CD4-positive, CD25-positive, alpha-beta regulatory T cell (primary cell): Measurements from ENCODE around the gene MSLN. TPM values are rescaled to one million over a fixed set of nuclear protein-coding genes. Genes with fewer than 3 reads are reported as not detected.
A peak's percentile ranks its signal among the peaks of the same experiment; 100 is the strongest.

ENCODE experiments used
- ATAC-seq, 2 donors: fragments of 150-1000 bp; cut with Tn5 transposase; one replicate each; pipeline ENCODE4 v1.10.0; 2021; ENCODE audit warnings: low read depth in 2 of 2, moderate number of reproducible peaks in 2 of 2, moderate library complexity in 1 of 2
- DNase-seq, 3 donors: peaks; one replicate each; pipeline versions ENCODE4 v3.0.0 to v3.0.0-alpha.2; 2012 to 2022; ENCODE audit warnings: mixed read lengths in 1 of 3
- H3K27ac ChIP-seq: one replicate; pipeline ENCODE4 v1.7.0; 2013; ENCODE audit warnings: mild to moderate bottlenecking, low read length; ENCODE audit not compliant: insufficient read depth, poor library complexity, severe bottlenecking
- H3K27me3 ChIP-seq: one replicate; pipeline ENCODE4 v1.7.0; 2013; ENCODE audit warnings: low read length; ENCODE audit not compliant: control insufficient read depth, insufficient read depth
- H3K36me3 ChIP-seq: one replicate; pipeline ENCODE4 v1.7.0; 2013; ENCODE audit warnings: mild to moderate bottlenecking, low read length, moderate library complexity; ENCODE audit not compliant: control insufficient read depth, insufficient read depth
- H3K4me1 ChIP-seq: 2 replicates; pipeline ENCODE4 v1.7.0; 2013; ENCODE audit warnings: mild to moderate bottlenecking, low read length; ENCODE audit not compliant: insufficient read depth, control insufficient read depth, poor library complexity, severe bottlenecking
- H3K4me3 ChIP-seq: one replicate; pipeline ENCODE4 v1.7.0; 2013; ENCODE audit warnings: low read depth, mild to moderate bottlenecking, low read length, moderate library complexity
- H3K9me3 ChIP-seq, 2 experiments: 1 replicate in 1 of 2; 2 replicates in 1 of 2; pipeline ENCODE4 v1.7.0; 2013; ENCODE audit warnings: low read length in 2 of 2, mild to moderate bottlenecking in 1 of 2, moderate library complexity in 1 of 2; ENCODE audit not compliant: control insufficient read depth in 2 of 2
- H3K27ac Mint-ChIP-seq, 3 donors: one replicate each; pipeline ENCODE4 v1.8.0; 2020 to 2022; ENCODE audit warnings: mild to moderate bottlenecking in 3 of 3, mixed read lengths in 3 of 3, moderate library complexity in 2 of 3
- H3K27me3 Mint-ChIP-seq: one replicate; pipeline ENCODE4 v1.8.0; 2022; ENCODE audit warnings: mild to moderate bottlenecking, mixed read lengths
- H3K36me3 Mint-ChIP-seq: one replicate; pipeline ENCODE4 v1.8.0; 2020; ENCODE audit warnings: mixed read lengths
- H3K4me1 Mint-ChIP-seq, 4 donors: one replicate each; pipeline ENCODE4 v1.8.0; 2020 to 2022; ENCODE audit warnings: mixed read lengths in 4 of 4, mild to moderate bottlenecking in 1 of 4
- H3K4me3 Mint-ChIP-seq, 4 donors: one replicate each; pipeline ENCODE4 v1.8.0; 2020 to 2022; ENCODE audit warnings: mild to moderate bottlenecking in 4 of 4, mixed read lengths in 4 of 4, moderate library complexity in 3 of 4
- H3K9me3 Mint-ChIP-seq, 7 donors: one replicate each; pipeline ENCODE4 v1.8.0; 2020 to 2022; ENCODE audit warnings: mixed read lengths in 7 of 7, mild to moderate bottlenecking in 3 of 7, moderate library complexity in 2 of 7
- polyA plus RNA-seq, 4 donors: library from polyadenylated mRNA; unstranded; fragments of 300-500 nt; fragmentation: Illumina TruSeq; gene quantifications; one replicate each; pipeline ENCODE4 v1.2.3, GENCODE V29; 2021
- total RNA-seq: library from RNA; stranded (reverse); gene quantifications from one replicate; pipeline ENCODE4 v1.2.3, GENCODE V29; 2022

The MSLN gene
- total and polyA plus RNA-seq, 5 donors from 2014 or later, result not detected

- H3K27me3 ChIP-seq, result no peaks in the 10 kb centered on the region
- peak overlapping the region; percentile 92 to 99 (median 98) for H3K27ac Mint-ChIP-seq
- H3K36me3 ChIP-seq, result no peaks in the 10 kb centered on the region
- peaks cover 27% of the 10 kb centered on the region for H3K27me3 Mint-ChIP-seq
- peaks cover 10% of the 10 kb centered on the region for H3K4me1 ChIP-seq
- no peaks in the 10 kb centered on the region for H3K36me3 Mint-ChIP-seq
- H3K4me1 Mint-ChIP-seq, result peaks cover 0 to 18% (median 3%) of the 10 kb centered on the region in 4 donors
- DNase-seq (peak; percentile 77 to 94 (median 78)), ATAC-seq (peak; percentile 81 to 90)
- H3K4me3 Mint-ChIP-seq, result peak overlapping the region; percentile 96 to 99 (median 96)
- peak overlapping the region; percentile 85 for H3K27ac ChIP-seq
- peaks cover 0 to 3% (median 0%) of the 10 kb centered on the region in 7 donors for H3K9me3 Mint-ChIP-seq
- H3K4me3 ChIP-seq, result peak overlapping the region; percentile 79
- no peaks in the 10 kb centered on the region for H3K9me3 ChIP-seq
Measured at GRCh38 chr16:807347-808084, 47.0 kb downstream of the MSLN start.

- Mint-ChIP-seq H3K27me3 (peaks cover 32% of the 10 kb centered on the region), H3K9me3 (peaks cover 0 to 3% (median 0%) of the 10 kb centered on the region in 7 donors), H3K4me3 (peak overlapping the region; percentile 96 to 99 (median 96)), H3K36me3 (no peaks in the 10 kb centered on the region), H3K4me1 (peaks cover 0 to 18% (median 4%) of the 10 kb centered on the region in 4 donors), H3K27ac (peak overlapping the region; percentile 92 to 99 (median 98))
- peak overlapping the region; percentile 85 for H3K27ac ChIP-seq
- H3K36me3 ChIP-seq, result no peaks in the 10 kb centered on the region
- no peaks in the 10 kb centered on the region for H3K27me3 ChIP-seq
- peaks cover 10% of the 10 kb centered on the region for H3K4me1 ChIP-seq
- peak overlapping the region; percentile 79 for H3K4me3 ChIP-seq
- no peak for ATAC-seq
- peak in 1 of 3 donors; percentile 12 for DNase-seq
- H3K9me3 ChIP-seq, result no peaks in the 10 kb centered on the region
Measured at GRCh38 chr16:808085-808386, 47.5 kb downstream of the MSLN start.

GRCh38 chr16:813204-813915, 52.8 kb downstream of the MSLN start:
- DNase-seq, result peak in 2 of 3 donors; percentile 27 to 30
- H3K9me3 Mint-ChIP-seq, result peaks cover 0 to 3% (median 0%) of the 10 kb centered on the region in 7 donors
- H3K4me1 Mint-ChIP-seq, result peaks cover 0 to 10% (median under 1%) of the 10 kb centered on the region in 4 donors

GRCh38 chr16:813916-814412, 53.4 kb downstream of the MSLN start:
- Histone ChIP-seq H3K4me1 (peaks cover 8% of the 10 kb centered on the region), H3K36me3 (no peaks in the 10 kb centered on the region), H3K27me3 (peaks cover 9% of the 10 kb centered on the region), H3K27ac (no peak overlapping the region), H3K9me3 (no peaks in the 10 kb centered on the region), H3K4me3 (no peak overlapping the region)
- DNase-seq (no peak), ATAC-seq (no peak)
- Mint-ChIP-seq H3K4me1 (peaks cover 0 to 7% (median under 1%) of the 10 kb centered on the region in 4 donors), H3K27me3 (peaks cover 54% of the 10 kb centered on the region), H3K4me3 (no peak overlapping the region), H3K9me3 (peaks cover 0 to 3% (median 0%) of the 10 kb centered on the region in 7 donors), H3K27ac (no peak overlapping the region), H3K36me3 (no peaks in the 10 kb centered on the region)

More at GRCh38 chr16:813204-813915, 52.8 kb downstream of the MSLN start:
- Mint-ChIP-seq H3K36me3 (no peaks in the 10 kb centered on the region), H3K27ac (peak overlapping the region in 1 of 3 donors; percentile 5), H3K4me3 (peak overlapping the region in 2 of 4 donors; percentile 28 to 67), H3K27me3 (peaks cover 54% of the 10 kb centered on the region)
- no peaks in the 10 kb centered on the region for H3K9me3 ChIP-seq
- no peak overlapping the region for H3K27ac ChIP-seq
- ATAC-seq, result peak in 1 of 2 donors; percentile 58
- peaks cover 13% of the 10 kb centered on the region for H3K4me1 ChIP-seq
- no peak overlapping the region for H3K4me3 ChIP-seq
- no peaks in the 10 kb centered on the region for H3K36me3 ChIP-seq
- H3K27me3 ChIP-seq, result peaks cover 4% of the 10 kb centered on the region

GRCh38 chr16:814974-815373, 54.4 kb downstream of the MSLN start:
- Mint-ChIP-seq H3K27me3 (peaks cover 53% of the 10 kb centered on the region), H3K9me3 (peaks cover 0 to 3% (median 0%) of the 10 kb centered on the region in 7 donors), H3K4me3 (no peak overlapping the region), H3K36me3 (no peaks in the 10 kb centered on the region), H3K27ac (no peak overlapping the region), H3K4me1 (peaks cover 0 to 11% (median 7%) of the 10 kb centered on the region in 4 donors)
- Histone ChIP-seq H3K9me3 (no peaks in the 10 kb centered on the region), H3K4me1 (peaks cover 16% of the 10 kb centered on the region), H3K27ac (no peak overlapping the region), H3K27me3 (peaks cover 9% of the 10 kb centered on the region), H3K4me3 (no peak overlapping the region), H3K36me3 (no peaks in the 10 kb centered on the region)
- DNase-seq (no peak), ATAC-seq (no peak)

GRCh38 chr16:815861-816260, 55.3 kb downstream of the MSLN start:
- H3K36me3 ChIP-seq, result no peaks in the 10 kb centered on the region
- no peak overlapping the region for H3K4me3 Mint-ChIP-seq
- no peak overlapping the region for H3K27ac Mint-ChIP-seq
- H3K27me3 ChIP-seq, result peaks cover 9% of the 10 kb centered on the region
- H3K27ac ChIP-seq, result no peak overlapping the region
- DNase-seq (no peak), ATAC-seq (no peak)
- H3K9me3 Mint-ChIP-seq, result peaks cover 0 to 3% (median 0%) of the 10 kb centered on the region in 7 donors
- no peak overlapping the region for H3K4me3 ChIP-seq
- peaks cover 17% of the 10 kb centered on the region for H3K4me1 ChIP-seq
- H3K36me3 Mint-ChIP-seq, result no peaks in the 10 kb centered on the region
- peaks cover 46% of the 10 kb centered on the region for H3K27me3 Mint-ChIP-seq
- H3K4me1 Mint-ChIP-seq, result peaks cover 0 to 15% (median 8%) of the 10 kb centered on the region in 4 donors
- H3K9me3 ChIP-seq, result no peaks in the 10 kb centered on the region

GRCh38 chr16:817001-817906, 56.7 kb downstream of the MSLN start:
- ATAC-seq (no peak), DNase-seq (no peak)
- no peak overlapping the region for H3K4me3 ChIP-seq
- no peaks in the 10 kb centered on the region for H3K9me3 ChIP-seq
- Mint-ChIP-seq H3K9me3 (no peaks in the 10 kb centered on the region), H3K27me3 (peaks cover 33% of the 10 kb centered on the region), H3K4me1 (peaks cover 0 to 16% (median 8%) of the 10 kb centered on the region in 4 donors), H3K36me3 (no peaks in the 10 kb centered on the region), H3K27ac (no peak overlapping the region), H3K4me3 (no peak overlapping the region)
- H3K27me3 ChIP-seq, result peaks cover 9% of the 10 kb centered on the region
- H3K36me3 ChIP-seq, result no peaks in the 10 kb centered on the region
- no peak overlapping the region for H3K27ac ChIP-seq
- peaks cover 17% of the 10 kb centered on the region for H3K4me1 ChIP-seq
